Measurements from ENCODE around the gene ASXL2. TPM values are rescaled to one million over a fixed set of nuclear protein-coding genes. Genes with fewer than 3 reads are reported as not detected.

ASXL2 gene
- total and polyA plus RNA-seq, 7 donors, result 1.8 to 15.5 (median 10.7) TPM

GRCh38 chr2:25684577-25685473, 193.5 kb downstream of the ASXL2 start:
- no peak for TF ChIP-seq POLR2AphosphoS5 (IDR thresholded peaks at IDR 0.05)
- no peak for TF ChIP-seq CTCF (IDR thresholded peaks at IDR 0.05)
- no peak for TF ChIP-seq POLR2A (IDR thresholded peaks at IDR 0.05)
- TF ChIP-seq EP300 (IDR thresholded peaks at IDR 0.05), result no peak
- Histone ChIP-seq H3K27me3 (no peaks in the 10 kb centered on the region), H3K27ac (no peak overlapping the region), H3K4me3 (no peak overlapping the region), H3K36me3 (no peaks in the 10 kb centered on the region), H3K9me3 (no peaks in the 10 kb centered on the region), H3K4me1 (no peaks in the 10 kb centered on the region)
- WGBS, 2 donors, result 77 to 83% methylated on average over 20 of the region's 20 CpGs
- intact Hi-C loops (cut with DNase I), result no loop called here
- no peak for DNase-seq

Small RNAs within 50 kb of the gene (small RNA-seq; reads per million reads assigned to genes)
- 0 reads per million in 3 donors for gene NDUFB4P4
- gene RF00019, result 0 reads per million in 3 donors

Other genes with a start within 250 kb of the ASXL2 start
- gene DTNB, start 204.9 kb downstream of the ASXL2 start, total RNA-seq, result 1 to 10 TPM; 4.8 to 7.8 (median 5.7) TPM
- gene DTNB, start 204.9 kb downstream of the ASXL2 start, polyA plus RNA-seq, result 1 to 10 TPM; 2.4 to 4.4 (median 4.0) TPM
- 10 to 100 TPM in 1 of 4 donors, 1 to 10 TPM in 3; 5.7 to 12.5 (median 8.1) TPM for gene KIF3C, start 104.0 kb upstream of the ASXL2 start, total RNA-seq
- gene KIF3C, start 104.0 kb upstream of the ASXL2 start, polyA plus RNA-seq, result 1 to 10 TPM in 2 of 3 donors, under 1 TPM in 1; 0.69 to 3.4 (median 1.8) TPM
- gene RAB10, start 155.6 kb upstream of the ASXL2 start, total RNA-seq, result 100 to 1,000 TPM in 2 of 4 donors, 10 to 100 TPM in 2; 92.0 to 116 (median 98.9) TPM
- 10 to 100 TPM; 57.1 to 78.8 (median 67.1) TPM for gene RAB10, start 155.6 kb upstream of the ASXL2 start, polyA plus RNA-seq